ENCODE results near the gene KCNK10. TPM values are rescaled to one million over a fixed set of nuclear protein-coding genes. Genes with fewer than 3 reads are reported as not detected.

KCNK10 gene
- total and polyA plus RNA-seq, 10 of the 15 experiments (the other 5 are each of a cell fraction or from before 2014, with no cell fraction given): 0.01 to 0.06 (median 0.02) TPM; not detected in 7

DNA sequence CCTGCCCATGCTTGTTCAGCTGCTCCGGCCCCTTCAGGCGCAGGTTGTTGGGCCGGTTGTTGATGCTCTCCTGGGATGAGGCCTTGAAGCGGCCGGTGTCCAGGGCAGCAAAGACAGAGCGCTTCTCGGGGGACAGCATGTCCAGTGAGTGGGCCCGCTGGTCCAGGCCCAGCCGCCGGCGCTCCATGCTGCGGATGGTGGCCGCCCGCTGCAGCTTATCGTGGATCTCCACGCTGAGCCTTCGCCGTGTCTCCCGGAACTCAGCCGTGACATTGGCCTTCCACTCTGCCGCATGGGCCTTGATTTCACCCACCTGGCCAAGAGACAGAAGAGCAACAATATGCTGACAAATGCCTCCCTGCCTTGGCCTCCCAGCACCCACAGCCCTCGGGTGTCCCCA is 137.2 kb downstream of the KCNK10 start (continued):
- TF ChIP-seq E2F8 (IDR thresholded peaks at IDR 0.05; ENCODE audit: low read depth, partially characterized antibody): no peak
- TF ChIP-seq ZNF217 (IDR thresholded peaks at IDR 0.05): no peak
- no peak for TF ChIP-seq FOXM1 (IDR thresholded peaks at IDR 0.05; ENCODE audit: low read depth, low read length)
- TF ChIP-seq, protein P1, sequence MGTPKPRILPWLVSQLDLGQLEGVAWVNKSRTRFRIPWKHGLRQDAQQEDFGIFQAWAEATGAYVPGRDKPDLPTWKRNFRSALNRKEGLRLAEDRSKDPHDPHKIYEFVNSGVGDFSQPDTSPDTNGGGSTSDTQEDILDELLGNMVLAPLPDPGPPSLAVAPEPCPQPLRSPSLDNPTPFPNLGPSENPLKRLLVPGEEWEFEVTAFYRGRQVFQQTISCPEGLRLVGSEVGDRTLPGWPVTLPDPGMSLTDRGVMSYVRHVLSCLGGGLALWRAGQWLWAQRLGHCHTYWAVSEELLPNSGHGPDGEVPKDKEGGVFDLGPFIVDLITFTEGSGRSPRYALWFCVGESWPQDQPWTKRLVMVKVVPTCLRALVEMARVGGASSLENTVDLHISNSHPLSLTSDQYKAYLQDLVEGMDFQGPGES (IDR thresholded peaks at IDR 0.05): no peak

DNA sequence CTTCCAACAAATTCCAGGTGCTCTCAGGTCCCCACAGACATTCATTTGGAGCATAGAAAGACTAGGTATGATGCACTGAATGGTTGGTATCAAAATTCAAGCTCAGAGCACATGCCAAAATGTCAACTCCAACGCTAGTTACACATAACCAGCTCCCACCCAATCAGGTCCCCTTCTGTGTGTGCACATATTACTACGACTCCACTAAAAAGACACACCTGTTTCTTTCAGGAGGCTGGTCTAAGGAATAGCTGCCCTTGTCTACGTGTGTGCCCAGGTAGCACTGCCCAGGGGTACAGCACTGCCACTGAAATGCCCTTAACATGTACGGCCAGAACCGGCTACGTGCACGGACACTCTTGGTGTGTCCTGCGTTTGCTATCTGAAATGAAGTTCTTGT is 138.1 kb downstream of the KCNK10 start:
- H3K79me2 ChIP-seq (ENCODE audit: control insufficient read depth, insufficient read depth, low read length): no peaks in the 10 kb centered on the region
- SMC1A ChIA-PET (ENCODE audit: uncharacterized antibody, unreplicated experiment): no interaction called here
- no peak overlapping the region for H3K27ac ChIP-seq (ENCODE audit: control insufficient read depth, insufficient read depth)
- 52% methylated on average over 8 of the region's 8 CpGs for WGBS (ENCODE audit: insufficient coverage, insufficient replicate concordance, low lambda C conversion rate, missing lambda C conversion rate)
- DNase-seq (ENCODE audit: low read depth, low spot score): no peak
- in situ Hi-C loops (cut with MboI): loop anchor here (10.0 kb wide), 1 partner anchor 240 kb away; no protein-coding TSS in a partner anchor
- TF ChIP-seq, protein P2, sequence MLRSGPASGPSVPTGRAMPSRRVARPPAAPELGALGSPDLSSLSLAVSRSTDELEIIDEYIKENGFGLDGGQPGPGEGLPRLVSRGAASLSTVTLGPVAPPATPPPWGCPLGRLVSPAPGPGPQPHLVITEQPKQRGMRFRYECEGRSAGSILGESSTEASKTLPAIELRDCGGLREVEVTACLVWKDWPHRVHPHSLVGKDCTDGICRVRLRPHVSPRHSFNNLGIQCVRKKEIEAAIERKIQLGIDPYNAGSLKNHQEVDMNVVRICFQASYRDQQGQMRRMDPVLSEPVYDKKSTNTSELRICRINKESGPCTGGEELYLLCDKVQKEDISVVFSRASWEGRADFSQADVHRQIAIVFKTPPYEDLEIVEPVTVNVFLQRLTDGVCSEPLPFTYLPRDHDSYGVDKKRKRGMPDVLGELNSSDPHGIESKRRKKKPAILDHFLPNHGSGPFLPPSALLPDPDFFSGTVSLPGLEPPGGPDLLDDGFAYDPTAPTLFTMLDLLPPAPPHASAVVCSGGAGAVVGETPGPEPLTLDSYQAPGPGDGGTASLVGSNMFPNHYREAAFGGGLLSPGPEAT (IDR thresholded peaks at IDR 0.05; ENCODE audit: low read depth): no peak
- TF ChIP-seq IKZF2 (IDR thresholded peaks at IDR 0.05) (no peak), YY1 (IDR thresholded peaks at IDR 0.05; ENCODE audit: low read depth, low read length) (no peak), BACH1 (IDR thresholded peaks at IDR 0.05; ENCODE audit: borderline replicate concordance) (no peak)
- H3K36me3 ChIP-seq (ENCODE audit: control insufficient read depth in 2 of 2, insufficient read depth in 2 of 2, low read length in 1 of 2): no peaks in the 10 kb centered on the region
- H3K4me1 ChIP-seq (ENCODE audit: control insufficient read depth, insufficient read depth, low read length): peaks cover 10% of the 10 kb centered on the region; the same call in 1 of the 2 replicates
- intact Hi-C loops (cut with micrococcal nuclease; ENCODE audit: unreplicated experiment): loop anchor here (5.0 kb wide), 2 partner anchors 192 to 238 kb away; no protein-coding TSS in a partner anchor
- POLR2A ChIA-PET: no interaction called here
- RAD21 ChIA-PET (ENCODE audit: unreplicated experiment): interaction anchor here (1.1 kb wide), 1 partner anchor 195 kb away, joined by 3 read pairs; no protein-coding TSS in a partner anchor
- H3K9ac ChIP-seq (ENCODE audit: control insufficient read depth, insufficient read depth, low read length): no peak overlapping the region
- no peak overlapping the region for H3K4me3 ChIP-seq
- ATAC-seq: no peak
- FAIRE-seq: no peak
- H3K27me3 ChIP-seq (replicated peaks in 1 of 2; ENCODE audit: control insufficient read depth in 2 of 2, insufficient read depth in 2 of 2, low read length in 1 of 2): no peaks in the 10 kb centered on the region
- no TSS peak for BruUV-seq (replicated peaks)
- no peaks in the 10 kb centered on the region for H3K9me3 ChIP-seq (replicated peaks; ENCODE audit: control insufficient read depth, insufficient read depth, low read length)
- no peak overlapping the region for H2AFZ ChIP-seq (ENCODE audit: control insufficient read depth, low read depth, low read length)
- CTCF ChIA-PET: interaction anchor here (0.9 kb wide), 1 partner anchor 239 kb away, joined by 3 read pairs; no protein-coding TSS in a partner anchor
- no peak overlapping the region for H3K4me2 ChIP-seq (ENCODE audit: control insufficient read depth, insufficient read depth)
- no peaks in the 10 kb centered on the region for H4K20me1 ChIP-seq (ENCODE audit: control insufficient read depth, insufficient read depth)
